Measurements from ENCODE around the gene TSHZ2.
"Not testable (repeated sequence)": the region's sequence is repeated elsewhere in the genome, so short reads cannot be mapped to it uniquely, and the experiment has no call there.

The TSHZ2 gene

DNA sequence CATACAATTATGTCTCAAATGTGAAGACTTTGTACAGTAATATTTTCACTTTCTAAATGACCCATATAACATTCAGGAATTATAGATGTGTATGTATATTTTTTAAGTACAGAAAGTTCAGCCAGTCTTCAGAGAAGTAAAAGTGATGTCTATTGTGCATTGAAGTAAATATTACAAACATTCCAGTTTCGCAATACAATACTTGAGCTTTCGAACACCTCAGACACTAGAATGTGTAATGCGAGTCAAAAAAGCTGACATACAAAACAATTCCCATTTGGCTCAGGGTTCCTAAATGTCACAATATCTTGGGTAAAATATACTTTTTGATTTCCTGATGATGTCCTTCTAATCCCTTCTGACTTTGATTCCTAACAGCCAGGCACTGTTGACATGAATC is 520.1 kb downstream of the TSHZ2 start:
- DNase-seq, result no peak

DNA sequence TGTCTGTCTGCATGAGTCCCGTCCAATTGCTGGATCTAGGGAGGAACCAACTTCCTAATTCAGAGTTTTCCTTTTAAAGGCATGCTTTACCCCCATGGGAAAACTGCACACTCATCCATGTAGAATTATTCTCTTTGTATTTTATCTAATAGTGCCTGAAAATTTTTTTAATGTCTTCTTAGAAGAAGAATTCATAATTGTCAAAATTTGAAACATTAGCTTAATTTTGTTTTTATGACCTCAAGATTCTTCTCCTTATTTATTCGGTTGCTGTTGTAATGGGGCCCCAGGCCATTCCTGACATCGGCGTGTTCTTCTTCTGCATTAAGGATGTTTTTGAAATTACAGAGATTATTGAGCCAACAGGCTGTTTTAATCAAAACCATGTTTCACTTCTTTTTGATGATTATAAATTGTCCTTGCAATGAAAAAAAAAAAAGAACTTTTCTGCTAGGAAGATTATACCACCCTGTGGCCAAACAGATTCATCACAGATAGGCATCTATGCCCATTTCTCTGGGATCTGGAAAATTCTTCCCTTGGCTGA is 521.2 kb downstream of the TSHZ2 start:
- DNase-seq, result no peak

DNA sequence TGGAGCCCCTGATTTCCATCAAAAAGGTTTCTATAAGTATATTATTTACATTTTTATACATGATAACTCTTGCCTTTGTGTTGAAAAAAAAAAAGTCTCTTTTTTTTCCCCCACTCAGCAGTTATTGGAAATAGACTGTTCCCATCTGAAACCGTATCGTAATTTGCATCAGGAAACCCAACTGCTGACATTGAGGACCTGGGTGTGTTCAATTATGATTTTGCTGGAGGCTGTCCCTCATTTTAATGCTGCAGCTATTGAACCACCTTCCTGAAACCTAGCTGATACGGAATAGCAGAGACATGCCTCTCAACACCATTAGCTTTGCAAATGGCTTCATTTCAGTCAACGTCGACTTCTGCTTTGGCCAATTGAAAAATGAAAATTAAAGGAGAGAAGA is 522.6 kb downstream of the TSHZ2 start:
- DNase-seq, result no peak

DNA sequence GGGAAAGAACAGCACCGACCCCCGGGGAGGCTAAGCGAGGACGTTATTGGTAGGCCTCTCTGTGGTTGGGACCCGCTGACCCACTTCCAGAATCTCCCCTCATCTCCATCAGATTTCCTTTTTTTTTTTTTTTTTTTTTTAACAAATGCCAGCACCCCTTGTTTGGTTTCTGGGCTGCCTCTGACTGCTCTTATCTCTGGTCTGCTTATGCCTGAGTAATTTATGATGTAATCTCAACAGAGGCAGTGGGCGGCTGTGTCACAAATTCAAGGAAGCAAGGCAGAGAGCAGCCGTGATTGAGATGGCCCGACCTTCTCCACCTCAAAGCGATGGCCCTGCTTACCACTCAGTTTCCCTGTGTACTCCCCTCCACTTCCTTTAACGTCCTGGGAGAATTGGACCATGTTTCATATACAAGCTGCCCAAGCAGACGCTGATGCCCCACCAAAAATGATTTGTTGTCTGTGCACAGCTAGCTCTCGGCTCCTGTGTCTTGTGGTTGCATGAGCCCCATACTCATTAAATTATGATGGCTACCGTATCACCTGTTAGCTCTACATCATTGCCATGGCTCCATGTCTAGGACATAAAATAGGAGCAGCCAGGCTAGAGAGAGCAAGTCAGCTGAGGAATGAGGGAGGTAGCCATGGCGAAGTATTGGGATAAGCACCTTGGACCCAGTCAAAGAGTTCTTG is 523.4 kb downstream of the TSHZ2 start:
- no peak for DNase-seq

DNA sequence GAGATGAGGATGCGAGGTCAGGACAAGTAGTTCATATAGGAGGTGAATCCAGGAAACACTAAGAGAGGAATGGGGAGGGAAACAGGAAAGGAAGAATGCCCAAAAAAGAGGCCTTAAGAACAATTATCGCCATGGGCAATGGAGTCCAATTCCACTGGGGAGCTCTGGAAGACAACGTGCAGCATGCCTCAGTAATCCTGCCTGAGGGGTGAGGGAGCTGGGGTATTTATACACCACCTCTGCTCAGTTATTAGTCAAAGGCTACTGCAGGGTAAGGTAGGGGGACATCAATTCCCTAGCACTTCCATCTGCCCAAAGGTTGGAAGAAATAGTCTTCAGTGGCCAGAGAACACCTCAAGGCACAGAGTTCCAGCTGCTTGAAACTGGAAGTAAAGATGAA is 525.1 kb downstream of the TSHZ2 start:
- no peak for DNase-seq

DNA sequence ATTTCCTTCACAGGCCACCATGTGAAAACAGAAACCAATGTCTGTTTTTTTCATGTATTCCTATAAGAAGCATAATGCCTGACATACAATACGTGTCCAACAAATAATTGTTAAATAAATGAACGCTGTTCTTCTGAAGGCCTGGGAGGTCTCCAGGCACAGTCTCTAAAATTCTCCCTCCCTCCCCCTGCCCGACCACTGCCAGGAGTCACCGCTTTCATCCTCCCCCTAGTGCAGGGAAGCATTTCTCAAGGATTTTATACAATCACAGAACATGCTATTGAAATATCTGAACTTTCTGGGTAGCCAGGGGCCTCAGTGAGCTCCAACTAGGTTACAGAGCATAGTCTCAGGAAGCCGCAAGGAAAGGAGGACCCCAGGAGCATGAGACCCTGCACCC is 526.2 kb downstream of the TSHZ2 start:
- DNase-seq, result no peak

DNA sequence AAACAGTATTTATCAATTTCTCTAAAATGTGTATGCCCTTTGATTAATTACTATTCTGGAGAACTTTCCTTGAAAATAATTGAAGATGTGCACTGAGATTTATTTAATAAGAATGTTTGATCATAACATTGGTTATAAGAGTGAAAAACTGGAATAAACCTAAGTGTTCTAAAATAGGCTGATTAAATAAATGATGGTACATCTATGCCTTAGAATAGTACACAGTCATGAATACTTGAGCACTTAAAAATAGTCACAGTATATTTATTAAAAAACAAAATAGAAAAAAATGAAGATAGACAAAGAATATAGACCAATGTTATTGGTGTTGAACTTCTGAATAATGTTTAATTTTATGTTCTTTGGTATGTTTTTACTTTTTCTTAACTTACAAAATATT is 528.5 kb downstream of the TSHZ2 start:
- no peak for DNase-seq

DNA sequence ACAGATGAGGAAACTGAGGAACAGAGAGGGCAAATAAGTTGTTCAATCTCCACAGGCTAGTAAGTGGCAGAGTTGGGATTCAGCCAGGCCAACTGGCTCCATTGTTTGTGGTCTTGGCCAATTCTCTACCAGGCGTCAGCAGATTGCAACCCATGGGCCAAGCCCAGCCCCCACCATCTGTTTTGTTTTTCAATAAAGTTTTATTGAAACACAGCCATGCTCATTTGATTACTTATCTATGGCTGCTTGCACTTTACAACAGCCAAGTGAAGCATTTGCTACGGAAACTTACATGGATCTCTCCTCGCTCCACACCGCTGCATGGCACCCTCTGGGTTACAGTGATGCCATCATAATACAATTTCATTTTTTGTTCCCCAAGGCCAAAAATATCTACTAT is 530.7 kb downstream of the TSHZ2 start:
- no peak for DNase-seq

DNA sequence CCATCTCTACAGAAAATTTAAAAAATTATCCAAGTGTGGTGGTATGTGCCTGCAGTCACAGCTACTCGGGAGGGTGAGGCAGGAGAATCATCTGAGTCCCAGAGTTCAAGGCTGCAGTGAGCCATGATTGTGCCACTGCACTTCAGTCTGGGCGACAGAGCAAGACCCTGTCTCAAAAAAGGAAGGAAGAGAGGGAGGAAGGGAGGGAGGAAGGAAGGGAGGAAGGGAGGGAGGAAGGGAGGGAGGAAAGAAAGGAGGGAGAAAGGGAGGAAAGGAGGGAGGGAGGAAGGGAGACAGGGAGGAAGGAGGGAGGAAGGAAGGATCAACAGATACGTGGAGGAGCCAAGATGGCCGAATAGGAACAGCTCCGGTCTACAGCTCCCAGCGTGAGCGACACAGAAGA is 531.4 kb downstream of the TSHZ2 start:
- no peak for DNase-seq

DNA sequence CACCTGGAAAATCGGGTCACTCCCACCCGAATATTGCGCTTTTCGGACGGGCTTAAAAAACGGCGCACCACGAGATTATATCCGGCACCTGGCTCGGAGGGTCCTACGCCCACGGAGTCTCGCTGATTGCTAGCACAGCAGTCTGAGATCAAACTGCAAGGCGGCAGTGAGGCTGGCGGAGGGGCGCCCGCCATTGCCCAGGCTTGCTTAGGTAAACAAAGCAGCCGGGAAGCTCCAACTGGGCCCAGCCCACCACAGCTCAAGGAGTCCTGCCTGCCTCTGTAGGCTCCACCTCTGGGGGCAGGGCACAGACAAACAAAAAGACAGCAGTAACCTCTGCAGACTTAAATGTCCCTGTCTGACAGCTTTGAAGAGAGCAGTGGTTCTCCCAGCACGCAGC is 531.9 kb downstream of the TSHZ2 start:
- DNase-seq, result not testable (repeated sequence)

DNA sequence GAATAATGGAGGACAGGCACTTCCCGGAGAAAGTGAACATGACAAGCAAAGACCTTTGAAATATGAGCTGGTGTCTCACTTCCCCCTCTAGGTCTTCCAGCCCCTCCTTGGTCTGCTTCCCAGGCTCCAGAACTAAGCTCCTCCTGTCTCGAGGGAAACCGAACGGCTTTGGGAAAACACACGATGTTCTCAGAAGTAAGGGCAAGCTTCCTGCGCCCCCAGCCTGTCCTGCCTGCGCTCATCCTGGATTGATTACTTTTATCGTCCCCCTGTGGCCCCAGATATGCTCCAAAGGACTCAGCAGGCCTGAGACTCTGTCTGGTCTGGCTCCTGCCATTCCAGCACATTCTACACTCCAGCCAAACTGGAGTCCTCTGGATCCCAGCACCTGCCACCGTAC is 538.1 kb downstream of the TSHZ2 start:
- no peak for DNase-seq

DNA sequence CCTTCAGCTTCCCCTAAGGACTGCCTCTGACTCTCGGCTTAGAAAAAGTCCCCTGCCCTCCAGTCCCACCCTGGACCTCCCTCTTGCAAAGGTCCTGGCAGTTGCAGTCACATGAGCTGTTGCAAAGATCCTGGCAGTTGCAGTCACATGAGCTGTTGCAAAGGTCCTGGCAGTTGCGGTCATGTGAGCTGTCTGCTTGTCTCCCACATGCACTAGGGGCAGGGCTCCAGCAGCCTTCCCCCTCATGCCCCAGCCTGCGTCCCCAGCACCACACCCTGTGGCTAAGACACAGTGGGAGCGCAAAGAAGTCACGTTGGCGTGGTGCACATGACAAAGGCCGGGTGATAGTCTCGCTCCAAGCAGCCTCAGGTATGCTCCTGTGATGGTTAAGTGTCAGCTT is 538.5 kb downstream of the TSHZ2 start:
- DNase-seq, result no peak

DNA sequence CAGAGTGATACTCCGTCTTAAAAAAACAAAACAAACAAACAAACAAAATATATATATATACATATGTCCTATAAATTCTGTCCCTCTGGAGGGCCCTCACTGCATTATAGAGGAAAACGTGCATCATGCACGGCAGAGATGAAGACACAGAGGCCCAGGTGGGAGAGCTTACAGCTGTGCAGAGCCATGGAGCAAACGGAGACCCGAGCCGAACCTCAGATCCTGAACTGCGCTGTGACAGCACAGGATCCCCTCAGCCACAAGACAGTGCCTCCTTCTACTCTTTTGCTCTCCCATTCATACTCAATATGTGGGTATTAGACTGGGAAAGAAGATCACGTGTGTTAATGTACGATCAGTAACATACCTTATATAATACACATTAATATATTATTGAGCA is 539.9 kb downstream of the TSHZ2 start:
- DNase-seq, result no peak

DNA sequence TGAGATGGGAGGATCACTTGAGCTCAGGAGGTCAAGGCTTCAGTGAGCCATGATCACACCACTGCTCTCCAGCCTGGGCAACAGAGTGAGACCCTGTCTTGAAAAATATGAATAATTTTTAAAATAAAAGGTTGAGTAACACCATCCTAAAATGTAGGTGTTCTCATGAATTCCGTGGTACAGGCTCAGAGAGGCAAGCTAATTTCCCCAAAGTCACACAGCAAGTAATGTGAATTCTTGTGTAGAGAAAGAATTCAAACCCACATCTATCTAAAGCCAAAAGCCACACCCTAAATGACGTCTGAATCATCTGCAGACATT is 541.0 kb downstream of the TSHZ2 start:
- DNase-seq, result no peak

DNA sequence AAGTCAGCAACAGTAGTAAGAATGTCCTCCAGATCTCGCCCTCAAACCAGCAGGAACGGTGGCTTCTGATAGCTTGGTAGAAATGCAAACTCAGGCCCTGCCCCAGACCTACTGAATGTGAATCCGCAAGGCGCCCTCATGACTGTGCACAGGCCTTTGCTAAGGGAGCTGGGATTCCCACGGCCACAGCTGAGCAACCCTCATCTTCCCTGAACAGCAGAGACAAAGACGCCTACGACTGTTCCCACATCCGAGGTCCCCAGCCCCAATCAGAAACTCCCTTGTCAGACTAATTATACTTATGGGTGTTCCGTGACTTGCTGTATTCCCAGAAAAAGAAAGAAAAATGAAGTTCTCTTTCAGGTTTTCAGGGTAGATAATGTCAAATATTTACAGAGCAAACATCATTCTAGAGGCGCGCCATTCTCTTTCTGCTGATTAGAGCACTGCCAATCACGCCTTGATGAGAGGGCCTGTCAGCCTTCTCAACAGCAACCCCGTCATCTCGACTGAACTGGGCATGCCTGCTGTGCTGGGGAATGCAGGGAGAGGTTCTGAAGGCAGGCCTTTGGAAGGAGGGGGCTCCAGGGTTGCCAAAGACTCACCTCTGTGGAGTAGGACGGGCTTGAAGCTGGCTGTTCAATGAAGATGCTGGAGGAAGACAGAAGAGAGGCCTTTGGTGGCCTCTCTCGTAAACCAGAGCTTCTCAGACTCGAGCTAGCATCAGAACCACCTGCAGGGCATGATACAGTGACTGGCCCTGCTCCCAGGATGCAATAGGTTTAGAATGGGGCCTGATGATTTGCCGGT is 541.5 kb downstream of the TSHZ2 start:
- DNase-seq, result no peak

DNA sequence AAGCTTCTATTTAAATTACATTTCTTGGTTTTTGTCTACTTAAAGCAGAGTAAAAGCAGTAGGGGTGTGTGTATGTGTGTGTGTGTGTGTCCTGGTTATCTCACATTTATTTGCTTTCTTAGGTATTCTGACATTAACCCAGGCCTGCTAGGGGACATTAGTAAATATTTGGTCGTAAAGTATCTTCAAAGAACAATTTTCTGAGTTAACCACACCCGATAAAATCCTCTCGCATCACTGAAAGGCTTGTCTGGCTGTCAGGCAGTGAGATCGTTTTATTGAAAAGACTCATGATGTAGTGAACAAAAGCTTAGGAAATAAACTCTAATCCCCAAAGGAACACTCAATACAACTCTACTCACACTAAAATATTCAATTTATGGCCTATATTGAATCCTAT is 543.6 kb downstream of the TSHZ2 start:
- no peak for DNase-seq

DNA sequence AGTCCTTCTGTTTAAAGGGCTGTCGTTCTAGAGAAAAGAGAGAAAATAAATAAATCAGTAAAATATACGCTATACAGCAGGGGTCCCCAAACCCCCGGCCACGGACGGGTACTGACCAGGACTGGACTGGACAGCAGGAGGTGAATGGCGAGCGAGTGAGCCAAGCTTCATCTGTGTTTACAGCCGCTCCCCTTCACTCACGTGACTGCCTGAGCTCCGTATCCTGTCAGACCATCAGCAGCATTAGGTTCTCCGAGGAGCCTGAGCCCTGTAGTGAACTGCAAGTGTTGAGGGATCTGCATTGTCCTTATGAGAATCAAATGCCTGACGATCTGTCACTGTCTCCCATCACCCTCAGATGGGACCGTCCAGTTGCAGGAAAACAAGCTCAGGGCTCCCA is 545.0 kb downstream of the TSHZ2 start:
- no peak for DNase-seq

DNA sequence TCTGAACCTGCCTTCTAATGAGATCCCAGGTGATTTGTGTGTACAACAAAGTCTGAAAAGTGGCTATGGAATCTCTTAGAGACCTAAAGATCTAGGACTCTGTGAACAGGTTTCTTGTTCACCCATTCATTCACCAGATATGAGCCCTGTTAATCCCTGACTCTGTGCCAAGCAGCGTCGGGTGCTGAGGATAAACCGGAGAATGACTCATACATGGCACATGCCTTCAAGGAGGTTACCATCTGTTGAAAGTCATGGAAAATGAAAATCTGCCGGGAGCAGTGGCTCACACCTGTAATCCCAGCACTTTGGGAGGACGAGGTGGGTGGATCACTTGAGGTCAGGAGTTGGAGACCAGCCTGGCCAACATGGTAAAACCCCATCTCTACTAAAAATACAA is 549.3 kb downstream of the TSHZ2 start:
- DNase-seq, result not testable (repeated sequence)

DNA sequence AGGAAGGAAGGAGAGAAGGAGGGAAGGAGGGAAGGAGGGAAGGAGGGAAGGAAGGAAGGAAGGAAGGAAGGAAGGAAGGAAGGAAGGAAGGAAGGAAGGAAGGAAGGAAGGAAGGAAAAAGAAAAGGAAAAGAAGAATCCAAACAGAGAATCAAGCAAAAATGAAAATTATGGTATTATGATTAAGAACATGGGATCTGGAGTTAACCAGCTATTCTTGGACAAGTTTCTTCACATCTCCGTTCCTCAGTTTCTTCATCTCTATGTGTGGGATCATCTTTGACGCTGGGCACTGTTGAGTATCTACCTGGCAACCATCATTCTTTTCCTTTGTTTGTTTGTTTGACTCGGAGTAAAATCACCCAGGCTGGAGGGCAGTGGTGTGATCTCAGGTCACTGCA is 549.9 kb downstream of the TSHZ2 start:
- no peak for DNase-seq

DNA sequence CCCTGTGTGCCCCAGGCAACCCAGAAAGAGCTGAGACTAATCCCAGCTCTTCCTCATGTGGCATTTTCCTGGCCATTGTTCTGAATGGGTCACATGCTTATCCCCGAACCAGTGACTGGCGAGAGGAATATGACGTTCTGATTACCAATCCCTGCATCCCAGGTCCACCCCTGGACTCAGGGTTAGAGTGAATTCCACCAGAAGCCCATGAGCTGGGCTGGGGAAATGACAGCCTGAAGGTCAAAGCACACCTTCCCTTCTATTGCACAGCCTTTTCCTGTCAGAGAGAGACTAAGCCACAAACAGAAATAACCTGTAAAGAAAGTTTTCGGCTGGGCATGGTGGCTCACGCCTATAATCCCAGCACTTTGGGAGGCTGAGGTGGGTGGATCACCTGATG is 550.5 kb downstream of the TSHZ2 start:
- DNase-seq, result no peak

DNA sequence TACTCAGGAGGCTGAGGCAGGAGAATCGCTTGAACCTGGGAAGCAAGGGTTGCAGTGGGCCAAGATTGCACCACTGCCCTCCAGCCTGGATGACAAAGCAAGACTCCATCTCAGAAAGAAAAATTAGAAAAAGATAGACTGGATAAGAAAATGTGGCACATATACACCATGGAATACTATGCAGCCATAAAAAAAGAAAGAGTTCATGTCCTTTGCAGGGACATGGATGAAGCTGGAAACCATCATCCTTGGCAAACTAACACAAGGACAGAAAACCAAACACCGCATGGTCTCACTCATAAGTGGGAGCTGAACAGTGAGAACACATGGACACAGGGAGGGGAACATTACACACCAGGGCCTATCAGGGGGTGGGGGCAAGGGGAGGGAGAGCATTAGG is 551.5 kb downstream of the TSHZ2 start:
- DNase-seq, result not testable (repeated sequence)

DNA sequence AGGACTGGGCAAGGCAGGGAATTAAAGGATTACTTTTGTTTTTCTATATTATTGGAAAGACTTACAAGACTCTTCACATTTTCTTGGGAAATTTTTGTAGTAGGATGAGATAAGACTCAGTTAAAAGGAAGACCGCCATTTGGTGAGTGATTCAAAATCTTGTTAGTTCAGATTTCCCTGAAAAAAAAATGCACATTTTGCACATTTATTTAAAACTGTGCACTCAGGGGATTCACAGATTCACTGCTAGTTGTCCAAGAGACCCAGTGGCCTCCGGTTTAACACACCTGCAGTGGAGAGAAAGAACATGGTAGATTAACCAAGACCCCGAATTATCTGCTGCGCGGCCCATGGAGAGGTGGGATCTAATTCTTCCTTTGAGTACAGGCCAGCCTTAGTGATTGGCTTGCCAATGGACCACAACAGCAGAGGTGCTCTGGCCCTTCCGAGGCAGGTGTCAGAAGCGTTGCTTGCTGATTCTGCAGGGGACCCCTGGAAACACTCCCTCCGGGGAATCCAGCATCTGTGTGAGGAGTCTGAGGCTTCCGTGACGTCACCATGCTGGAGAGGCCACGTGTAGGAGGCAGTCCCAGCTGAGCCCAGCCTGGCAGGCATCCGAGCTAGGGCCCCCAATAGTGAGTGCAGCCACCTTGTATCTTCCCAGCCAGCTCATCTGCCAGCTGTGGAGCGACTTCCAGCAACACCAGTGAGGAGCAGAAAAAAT is 552.6 kb downstream of the TSHZ2 start:
- DNase-seq, result no peak

DNA sequence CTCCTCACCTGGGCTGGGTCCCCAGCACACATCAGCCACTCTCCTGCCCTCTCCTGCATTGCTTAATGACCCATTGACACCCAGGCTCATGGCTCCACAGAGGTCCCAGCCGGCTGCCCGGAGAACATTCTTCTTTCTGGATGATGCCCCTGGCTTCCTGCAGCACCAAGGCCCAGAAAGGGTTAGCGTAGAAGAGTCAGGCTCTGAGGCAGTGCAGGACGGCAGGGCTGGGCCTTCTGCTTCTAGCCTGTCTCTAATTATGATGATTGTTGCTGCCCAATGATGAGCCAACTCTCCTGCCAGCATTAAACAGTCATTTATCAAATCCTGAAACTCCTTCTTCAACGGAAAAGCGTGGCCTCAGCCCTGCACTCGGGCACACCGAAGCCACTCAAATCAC is 555.0 kb downstream of the TSHZ2 start:
- no peak for DNase-seq

DNA sequence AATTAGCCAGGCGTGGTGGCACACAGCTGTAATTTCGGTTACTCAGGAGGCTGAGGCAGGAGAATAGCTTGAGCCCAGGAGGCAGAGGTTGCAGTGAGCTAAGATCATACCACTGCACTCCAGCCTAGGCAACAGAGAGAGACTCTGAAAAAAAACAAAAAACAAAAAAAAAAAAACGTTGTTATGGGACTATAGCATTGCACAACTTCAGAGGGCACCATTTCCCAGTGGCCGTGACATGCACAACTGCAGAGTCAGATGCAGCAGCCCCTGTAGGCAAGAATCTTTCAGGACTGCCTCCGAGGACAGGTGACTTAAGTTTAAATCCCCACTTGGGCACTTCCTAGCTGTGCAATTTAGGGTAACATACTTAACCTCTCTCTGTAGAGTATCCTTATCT is 557.5 kb downstream of the TSHZ2 start:
- DNase-seq, result no peak
